Parathyroid adenoma (tissue), 2 donors: ENCODE results near the gene MUC20.
"Not testable (repeated sequence)": the region's sequence is repeated elsewhere in the genome, so short reads cannot be mapped to it uniquely, and the experiment has no call there.

Experiments
- H2AFZ ChIP-seq: fragments of 300-600 bp; sonication (generic); one replicate; pipeline ENCODE4 v1.7.0; 2017; ENCODE audit warnings: antibody characterized with exemption, mild to moderate bottlenecking
- H3K27ac ChIP-seq: fragments of 300-600 bp; sonication (generic); one replicate; pipeline ENCODE4 v1.7.0; 2017
- H3K27me3 ChIP-seq: fragments of 300-600 bp; sonication (generic); one replicate; pipeline ENCODE4 v1.7.0; 2017; ENCODE audit warnings: low read length; ENCODE audit not compliant: control insufficient read depth, insufficient read depth
- H3K36me3 ChIP-seq: fragments of 300-600 bp; sonication (generic); one replicate; pipeline ENCODE4 v1.7.0; 2017; ENCODE audit warnings: low read length; ENCODE audit not compliant: control insufficient read depth, insufficient read depth
- H3K4me1 ChIP-seq: fragments of 300-600 bp; sonication (generic); one replicate; pipeline ENCODE4 v1.7.0; 2017; ENCODE audit warnings: control low read depth
- H3K4me2 ChIP-seq: fragments of 300-600 bp; sonication (generic); one replicate; pipeline ENCODE4 v1.7.0; 2017; ENCODE audit warnings: low read length
- H3K4me3 ChIP-seq: fragments of 300-600 bp; sonication (generic); one replicate; pipeline ENCODE4 v1.7.0; 2017; ENCODE audit warnings: low read depth, low read length
- H3K79me2 ChIP-seq: fragments of 300-600 bp; sonication (generic); one replicate; pipeline ENCODE4 v1.7.0; 2017; ENCODE audit warnings: control low read depth
- H3K9ac ChIP-seq: fragments of 300-600 bp; sonication (generic); one replicate; pipeline ENCODE4 v1.7.0; 2017; ENCODE audit warnings: mild to moderate bottlenecking
- H3K9me3 ChIP-seq: fragments of 300-600 bp; sonication (generic); one replicate; pipeline ENCODE4 v1.7.0; 2017; ENCODE audit warnings: low read length; ENCODE audit not compliant: control insufficient read depth
- CTCF ChIP-seq: fragments of 300-600 bp; sonication (generic); IDR thresholded peaks from one replicate; pipeline ENCODE4 v1.7.0; 2017; ENCODE audit warnings: antibody characterized with exemption, mild to moderate bottlenecking
- donor health status: primary hyperparathyroidism.

Gene MUC20

GRCh38 chr3:195724363-195724762, 3.6 kb downstream of the MUC20 start:
- H3K9me3 ChIP-seq, H3K79me2 ChIP-seq, H3K27ac ChIP-seq, H3K4me3 ChIP-seq, H3K27me3 ChIP-seq, H3K9ac ChIP-seq, H3K36me3 ChIP-seq, H3K4me2 ChIP-seq, H2AFZ ChIP-seq: not testable (repeated sequence)
- peaks cover 12% of the 10 kb centered on the region for H3K4me1 ChIP-seq

- H3K27me3 ChIP-seq, H3K9ac ChIP-seq, H3K4me3 ChIP-seq, H3K36me3 ChIP-seq, H3K9me3 ChIP-seq, H3K27ac ChIP-seq, H3K4me1 ChIP-seq, H3K79me2 ChIP-seq, H2AFZ ChIP-seq, H3K4me2 ChIP-seq: not testable (repeated sequence)
Observed at GRCh38 chr3:195725916-195726740, 5.3 kb downstream of the MUC20 start.

GRCh38 chr3:195727606-195728195, 6.9 kb downstream of the MUC20 start:
- peak overlapping the region; percentile 12 for H3K4me2 ChIP-seq
- H3K36me3 ChIP-seq: no peaks in the 10 kb centered on the region
- no peak for TF ChIP-seq CTCF
- no peaks in the 10 kb centered on the region for H3K9me3 ChIP-seq
- no peak overlapping the region for H3K9ac ChIP-seq
- H3K27me3 ChIP-seq: no peaks in the 10 kb centered on the region
- no peak overlapping the region for H2AFZ ChIP-seq
- no peaks in the 10 kb centered on the region for H3K79me2 ChIP-seq
- H3K4me1 ChIP-seq: peaks cover 7% of the 10 kb centered on the region
- no peak overlapping the region for H3K4me3 ChIP-seq
- no peak overlapping the region for H3K27ac ChIP-seq

GRCh38 chr3:195728789-195729188, 8.0 kb downstream of the MUC20 start:
- not testable (repeated sequence) for H3K36me3 ChIP-seq, H3K4me2 ChIP-seq, H3K27ac ChIP-seq, H3K4me3 ChIP-seq, H3K9me3 ChIP-seq, H3K4me1 ChIP-seq, H2AFZ ChIP-seq, H3K9ac ChIP-seq, H3K79me2 ChIP-seq, H3K27me3 ChIP-seq

- Histone ChIP-seq H3K79me2 (no peaks in the 10 kb centered on the region), H3K9ac (no peak overlapping the region), H3K27me3 (no peaks in the 10 kb centered on the region), H3K9me3 (no peaks in the 10 kb centered on the region), H2AFZ (no peak overlapping the region), H3K36me3 (no peaks in the 10 kb centered on the region), H3K4me2 (no peak overlapping the region), H3K27ac (no peak overlapping the region), H3K4me1 (peaks cover 7% of the 10 kb centered on the region), H3K4me3 (no peak overlapping the region)
- no peak for TF ChIP-seq CTCF
Observed at GRCh38 chr3:195729476-195730251, 8.9 kb downstream of the MUC20 start.

GRCh38 chr3:195731356-195731905, 10.7 kb downstream of the MUC20 start:
- Histone ChIP-seq H3K9me3 (no peaks in the 10 kb centered on the region), H3K79me2 (no peaks in the 10 kb centered on the region), H3K4me1 (peaks cover 7% of the 10 kb centered on the region), H3K9ac (no peak overlapping the region), H3K4me2 (no peak overlapping the region), H3K27me3 (no peaks in the 10 kb centered on the region), H3K36me3 (no peaks in the 10 kb centered on the region), H3K4me3 (no peak overlapping the region), H2AFZ (no peak overlapping the region), H3K27ac (no peak overlapping the region)
- TF ChIP-seq CTCF: no peak
